Ishikawa (cell line): ENCODE data around the gene MTMR1.

Experiments used
- CEBPB ChIP-seq: IDR thresholded peaks from 2 replicates; pipeline ENCODE4 v1.6.1; 2012
- EP300 ChIP-seq: IDR thresholded peaks from 2 replicates; pipeline ENCODE4 v1.6.1; 2012; ENCODE audit warnings: borderline replicate concordance
- MAX ChIP-seq: IDR thresholded peaks from 2 replicates; pipeline ENCODE4 v1.6.1; 2012
- REST ChIP-seq: IDR thresholded peaks from 2 replicates; pipeline ENCODE4 v1.6.1; 2012; ENCODE audit warnings: low read depth, mild to moderate bottlenecking
- YY1 ChIP-seq: IDR thresholded peaks from 2 replicates; pipeline ENCODE4 v1.6.1; 2012; ENCODE audit warnings: low read depth

- TF ChIP-seq CEBPB: no peak
- TF ChIP-seq EP300: no peak
- no peak for TF ChIP-seq REST
- TF ChIP-seq MAX: no peak
- TF ChIP-seq YY1: no peak
Observed at GRCh38 chrX:150757371-150757770, 64.2 kb downstream of the MTMR1 start.
